ENCODE measurements around the gene SYCP2. TPM values are rescaled to one million over a fixed set of nuclear protein-coding genes. Genes with fewer than 3 reads are reported as not detected.

Gene SYCP2
- polyA plus RNA-seq, 1 donor (not counting 4 experiments of a cell fraction or from before 2014, with no cell fraction given): 0.12 TPM

DNA sequence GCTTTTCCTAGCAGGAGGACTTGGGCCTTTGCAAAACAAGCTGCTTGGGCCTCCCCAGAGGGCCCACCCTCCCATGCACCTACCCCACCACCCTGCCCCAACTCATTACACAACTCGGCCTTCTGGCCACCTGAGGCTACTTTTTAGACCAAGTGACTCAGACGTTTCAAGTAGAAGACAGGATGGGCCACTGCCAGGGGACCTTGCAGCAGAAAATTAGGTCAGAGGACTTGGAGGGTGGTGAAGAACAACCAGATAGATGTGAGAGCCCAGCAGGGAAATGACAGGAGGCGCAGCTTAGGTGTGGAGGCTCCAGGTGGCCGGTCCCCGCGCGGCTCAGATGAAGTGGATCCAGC lies 5.2 kb upstream of the SYCP2 start:
- Histone ChIP-seq H3K4me2 (ENCODE audit: control insufficient read depth, extremely low read depth, insufficient read depth, low read depth, low read length) (peak overlapping the region; percentile 79), H3K4me3 (ENCODE audit: control insufficient read depth in 2 of 3, extremely low read depth in 1 of 3, insufficient read depth in 2 of 3, low read depth in 1 of 3, low read length in 3 of 3) (peak overlapping the region; percentile 60 to 68 (median 63)), H4K20me1 (ENCODE audit: control insufficient read depth, extremely low read depth, insufficient read depth, low read length) (no peaks in the 10 kb centered on the region), H3K36me3 (ENCODE audit: control insufficient read depth in 2 of 2, extremely low read depth in 1 of 2, insufficient read depth in 2 of 2, low read length in 2 of 2) (no peaks in the 10 kb centered on the region), H3K79me2 (ENCODE audit: control insufficient read depth, insufficient read depth, low read length) (peaks cover 24% of the 10 kb centered on the region), H2AFZ (ENCODE audit: control insufficient read depth, low read length) (no peak overlapping the region), H3K9ac (ENCODE audit: control insufficient read depth, extremely low read depth, insufficient read depth, low read length) (no peak overlapping the region), H3K9me3 (ENCODE audit: control insufficient read depth, low read depth, low read length) (no peaks in the 10 kb centered on the region), H3K4me1 (ENCODE audit: control insufficient read depth, extremely low read depth, insufficient read depth, low read length) (peaks cover 36% of the 10 kb centered on the region), H3K27me3 (ENCODE audit: control insufficient read depth, extremely low read depth, insufficient read depth, low read length) (no peaks in the 10 kb centered on the region), H3K9me1 (ENCODE audit: control insufficient read depth, extremely low read depth, insufficient read depth, low read length) (no peaks in the 10 kb centered on the region), H3K27ac (ENCODE audit: control insufficient read depth, insufficient read depth, low read length) (no peak overlapping the region)
- no peak for TF ChIP-seq EZH2 (IDR thresholded peaks at IDR 0.05; ENCODE audit: low read length)
- TF ChIP-seq, protein P1, sequence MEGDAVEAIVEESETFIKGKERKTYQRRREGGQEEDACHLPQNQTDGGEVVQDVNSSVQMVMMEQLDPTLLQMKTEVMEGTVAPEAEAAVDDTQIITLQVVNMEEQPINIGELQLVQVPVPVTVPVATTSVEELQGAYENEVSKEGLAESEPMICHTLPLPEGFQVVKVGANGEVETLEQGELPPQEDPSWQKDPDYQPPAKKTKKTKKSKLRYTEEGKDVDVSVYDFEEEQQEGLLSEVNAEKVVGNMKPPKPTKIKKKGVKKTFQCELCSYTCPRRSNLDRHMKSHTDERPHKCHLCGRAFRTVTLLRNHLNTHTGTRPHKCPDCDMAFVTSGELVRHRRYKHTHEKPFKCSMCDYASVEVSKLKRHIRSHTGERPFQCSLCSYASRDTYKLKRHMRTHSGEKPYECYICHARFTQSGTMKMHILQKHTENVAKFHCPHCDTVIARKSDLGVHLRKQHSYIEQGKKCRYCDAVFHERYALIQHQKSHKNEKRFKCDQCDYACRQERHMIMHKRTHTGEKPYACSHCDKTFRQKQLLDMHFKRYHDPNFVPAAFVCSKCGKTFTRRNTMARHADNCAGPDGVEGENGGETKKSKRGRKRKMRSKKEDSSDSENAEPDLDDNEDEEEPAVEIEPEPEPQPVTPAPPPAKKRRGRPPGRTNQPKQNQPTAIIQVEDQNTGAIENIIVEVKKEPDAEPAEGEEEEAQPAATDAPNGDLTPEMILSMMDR (optimal IDR thresholded peaks at IDR 0.05 in 1 of 3, IDR thresholded peaks at IDR 0.05 in 1 of 3, conservative IDR thresholded peaks at IDR 0.05 in 1 of 3; ENCODE audit: extremely low read depth in 1 of 3, insufficient read depth in 2 of 3, low read length in 3 of 3): no peak
- no peak for DNase-seq (ENCODE audit: low read depth, low spot score)
- no peak for FAIRE-seq
- dilution Hi-C loops (cut with MboI; ENCODE audit: extremely low pct_ligation_motif_present, low sequenced_read_pairs): no loop called here

DNA sequence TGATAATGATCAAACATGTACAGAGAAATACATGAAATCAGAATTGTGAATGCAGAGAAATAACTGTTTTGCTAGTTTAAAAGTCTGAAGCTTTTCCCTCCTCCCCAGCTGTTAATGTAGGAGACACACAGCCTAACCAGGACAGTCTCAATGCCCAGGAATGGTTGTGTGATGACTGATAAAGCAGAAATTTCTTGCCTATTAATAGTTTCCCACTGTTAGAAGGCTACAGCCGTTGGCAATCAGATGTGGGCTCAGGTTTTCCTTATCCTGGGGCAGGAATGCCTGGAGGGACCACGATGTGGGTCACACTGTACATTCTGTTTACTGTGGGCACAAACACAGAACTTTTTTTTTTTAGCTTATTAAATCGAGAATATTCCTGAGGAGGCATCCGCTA lies 4.8 kb upstream of the SYCP2 start:
- Histone ChIP-seq H3K4me2 (ENCODE audit: control insufficient read depth, extremely low read depth, insufficient read depth, low read depth, low read length) (peak overlapping the region; percentile 79), H3K79me2 (ENCODE audit: control insufficient read depth, insufficient read depth, low read length) (peaks cover 24% of the 10 kb centered on the region), H3K4me3 (ENCODE audit: control insufficient read depth in 2 of 3, extremely low read depth in 1 of 3, insufficient read depth in 2 of 3, low read depth in 1 of 3, low read length in 3 of 3) (peak overlapping the region in 2 of 3 experiments; percentile 63 to 68), H3K9me1 (ENCODE audit: control insufficient read depth, extremely low read depth, insufficient read depth, low read length) (no peaks in the 10 kb centered on the region), H4K20me1 (ENCODE audit: control insufficient read depth, extremely low read depth, insufficient read depth, low read length) (no peaks in the 10 kb centered on the region), H3K9me3 (ENCODE audit: control insufficient read depth, low read depth, low read length) (no peaks in the 10 kb centered on the region), H3K36me3 (ENCODE audit: control insufficient read depth in 2 of 2, extremely low read depth in 1 of 2, insufficient read depth in 2 of 2, low read length in 2 of 2) (no peaks in the 10 kb centered on the region), H3K27me3 (ENCODE audit: control insufficient read depth, extremely low read depth, insufficient read depth, low read length) (no peaks in the 10 kb centered on the region), H3K4me1 (ENCODE audit: control insufficient read depth, extremely low read depth, insufficient read depth, low read length) (peaks cover 36% of the 10 kb centered on the region), H2AFZ (ENCODE audit: control insufficient read depth, low read length) (no peak overlapping the region), H3K27ac (ENCODE audit: control insufficient read depth, insufficient read depth, low read length) (peak overlapping the region; percentile 8), H3K9ac (ENCODE audit: control insufficient read depth, extremely low read depth, insufficient read depth, low read length) (no peak overlapping the region)
- DNase-seq (ENCODE audit: low read depth, low spot score) (no peak), FAIRE-seq (peak; percentile 41)
- TF ChIP-seq, protein P1 (optimal IDR thresholded peaks at IDR 0.05 in 1 of 3, IDR thresholded peaks at IDR 0.05 in 1 of 3, conservative IDR thresholded peaks at IDR 0.05 in 1 of 3; ENCODE audit: extremely low read depth in 1 of 3, insufficient read depth in 2 of 3, low read length in 3 of 3): no peak
- no peak for TF ChIP-seq EZH2 (IDR thresholded peaks at IDR 0.05; ENCODE audit: low read length)
- dilution Hi-C loops (cut with MboI; ENCODE audit: extremely low pct_ligation_motif_present, low sequenced_read_pairs): no loop called here

Data from keratinocyte (primary cell).